A673 (cell line): ENCODE data around the gene ZNF718.

Experiments used
- CTCF ChIP-seq: fragments of 300-800, 200-600 bp; sonication (generic); conservative IDR thresholded peaks from 2 replicates; pipeline ENCODE4 v1.5.1; 2017; ENCODE audit warnings: low read depth, mild to moderate bottlenecking, antibody characterized with exemption, low read length, moderate library complexity, mixed read lengths
- EZH2 ChIP-seq: fragments of 200-600 bp; sonication (generic); IDR thresholded peaks from 2 replicates; pipeline ENCODE4 v1.6.1; 2017; ENCODE audit warnings: borderline replicate concordance, low read depth, mild to moderate bottlenecking, mixed read lengths, antibody characterized with exemption, low read length; ENCODE audit not compliant: poor library complexity, severe bottlenecking

GRCh38 chr4:99863-100262 lies 24.4 kb upstream of the ZNF718 start:
- TF ChIP-seq CTCF (no peak), EZH2 (no peak)
